A549 (cell line): ENCODE data around the gene SLC9A1.

ENCODE experiments used
- CEBPB ChIP-seq, 2 experiments: fragments of >200 bp in 1 of 2; sonication (Bioruptor Twin) in 1 of 2; formaldehyde crosslinking in 1 of 2; IDR thresholded peaks; 2 replicates each; pipeline ENCODE4 v1.6.1; 2012 to 2016
- CTCF ChIP-seq: fragments of >200 bp; sonication (Bioruptor Twin); formaldehyde crosslinking; IDR thresholded peaks from 3 replicates; pipeline ENCODE4 v1.5.1; 2016
- E2F6 ChIP-seq: IDR thresholded peaks from 2 replicates; pipeline ENCODE4 v1.6.1; 2012; ENCODE audit warnings: low read depth, borderline replicate concordance
- EP300 ChIP-seq, 2 experiments: fragments of >200 bp; sonication (Bioruptor Twin); formaldehyde crosslinking; IDR thresholded peaks; 2 replicates in 1 of 2; 3 replicates in 1 of 2; pipeline ENCODE4 v1.6.1; 2016 to 2017
- HDAC2 ChIP-seq: fragments of 200-600 bp; sonication (generic); IDR thresholded peaks from 2 replicates; pipeline ENCODE4 v1.6.1; 2016
- JUN ChIP-seq, 2 experiments: fragments of >200 bp; sonication (Bioruptor Twin); formaldehyde crosslinking; IDR thresholded peaks; 2 replicates in 1 of 2; 3 replicates in 1 of 2; pipeline ENCODE4 v1.6.1; 2016 to 2017
- RAD21 ChIP-seq, 2 experiments: fragments of >200 bp in 1 of 2; sonication (Bioruptor Twin) in 1 of 2; formaldehyde crosslinking in 1 of 2; IDR thresholded peaks in 1 of 2; conservative IDR thresholded peaks in 1 of 2; 2 replicates in 1 of 2; 3 replicates in 1 of 2; pipeline ENCODE4 v1.6.1; 2012 to 2018; ENCODE audit warnings: inconsistent platforms in 1 of 2
- RCOR1 ChIP-seq: fragments of 150-350 bp; IDR thresholded peaks from 2 replicates; pipeline ENCODE4 v1.6.1; 2014; ENCODE audit warnings: antibody characterized with exemption, low read length, low read depth
- TF ChIP-seq, protein P1 (sequence below): fragments of 450-650 bp; IDR thresholded peaks from 2 replicates; pipeline ENCODE4 v1.6.1; 2014; ENCODE audit warnings: antibody characterized with exemption

GRCh38 chr1:27118440-27118689 is 36.6 kb downstream of the SLC9A1 start:
- TF ChIP-seq E2F6: no peak
- TF ChIP-seq, protein P1, sequence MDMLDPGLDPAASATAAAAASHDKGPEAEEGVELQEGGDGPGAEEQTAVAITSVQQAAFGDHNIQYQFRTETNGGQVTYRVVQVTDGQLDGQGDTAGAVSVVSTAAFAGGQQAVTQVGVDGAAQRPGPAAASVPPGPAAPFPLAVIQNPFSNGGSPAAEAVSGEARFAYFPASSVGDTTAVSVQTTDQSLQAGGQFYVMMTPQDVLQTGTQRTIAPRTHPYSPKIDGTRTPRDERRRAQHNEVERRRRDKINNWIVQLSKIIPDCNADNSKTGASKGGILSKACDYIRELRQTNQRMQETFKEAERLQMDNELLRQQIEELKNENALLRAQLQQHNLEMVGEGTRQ: no peak
- no peak for TF ChIP-seq RCOR1
- TF ChIP-seq CEBPB (IDR thresholded peaks at IDR 0.05): no peak
- no peak for TF ChIP-seq EP300 (IDR thresholded peaks at IDR 0.05)
- TF ChIP-seq JUN (IDR thresholded peaks at IDR 0.05): no peak
- TF ChIP-seq CTCF: no peak
- no peak for TF ChIP-seq HDAC2
- TF ChIP-seq RAD21 (conservative IDR thresholded peaks at IDR 0.05 in 1 of 2, IDR thresholded peaks at IDR 0.05 in 1 of 2): no peak
